H1 (cell line): ENCODE results near the gene CLN5. TPM values are rescaled to one million over a fixed set of nuclear protein-coding genes. Genes with fewer than 3 reads are reported as not detected.

Experiments
- CTCF ChIA-PET: fragments of 300-600 bp; sonication (Branson Sonifier 250); formaldehyde crosslinking; loops from one replicate; lab custom pipeline; 2021; ENCODE audit not compliant: partially characterized antibody; lab: Charles Lee
- POLR2A ChIA-PET: fragments of 300-600 bp; sonication (Branson Sonifier 250); formaldehyde crosslinking; loops from one replicate; lab custom pipeline; 2021; ENCODE audit warnings: inconsistent platforms; ENCODE audit not compliant: partially characterized antibody; lab: Charles Lee
- DNase-seq, 2 experiments: peaks; one replicate each; pipeline versions ENCODE4 v3.0.0 to v3.0.0-alpha.2; 2010 to 2022; ENCODE audit warnings: low spot score in 2 of 2, low read depth in 1 of 2, mixed read lengths in 1 of 2
- FAIRE-seq: peaks from 2 replicates; lab custom pipeline; 2011; peaks lifted over from hg19 to GRCh38; lab: Jason Lieb, UNC
- H2AFZ ChIP-seq: 2 replicates; pipeline ENCODE4 v1.8.1; 2012; ENCODE audit warnings: low read length, inconsistent platforms
- H2AK5ac ChIP-seq: 2 replicates; pipeline ENCODE4 v1.6.1; 2013; ENCODE audit warnings: low read depth, low read length
- H2BK120ac ChIP-seq: replicated peaks from 2 replicates; pipeline ENCODE3; 2013; ENCODE audit warnings: low read depth, low read length, inconsistent platforms
- H2BK12ac ChIP-seq: 2 replicates; pipeline ENCODE4 v1.6.1; 2013; ENCODE audit warnings: low read depth, low read length
- H2BK15ac ChIP-seq: 2 replicates; pipeline ENCODE4 v1.6.1; 2013; ENCODE audit warnings: low read length
- H2BK20ac ChIP-seq: 2 replicates; pipeline ENCODE4 v1.6.1; 2013; ENCODE audit warnings: low read length
- H2BK5ac ChIP-seq: 2 replicates; pipeline ENCODE4 v1.6.1; 2013; ENCODE audit warnings: low read depth, low read length
- H3K14ac ChIP-seq: 2 replicates; pipeline ENCODE4 v1.6.1; 2013; ENCODE audit warnings: inconsistent platforms; ENCODE audit not compliant: insufficient read length
- H3K18ac ChIP-seq: 2 replicates; pipeline ENCODE4 v1.6.1; 2013; ENCODE audit warnings: low read length; ENCODE audit errors: extremely low read depth
- H3K23ac ChIP-seq: 2 replicates; pipeline ENCODE4 v1.6.1; 2013; ENCODE audit warnings: inconsistent platforms; ENCODE audit not compliant: insufficient read length
- H3K23me2 ChIP-seq: 2 replicates; pipeline ENCODE4 v1.6.1; 2013; ENCODE audit warnings: low read depth, low read length
- H3K27ac ChIP-seq: 2 replicates; pipeline ENCODE4 v1.6.1; 2011; ENCODE audit warnings: low read depth, low read length, inconsistent platforms
- H3K27me3 ChIP-seq, 4 experiments: replicated peaks in 1 of 4; 1 replicate in 1 of 4; 2 replicates in 3 of 4; pipeline versions ENCODE4 v1.6.1 to v1.8.1; 2011 to 2013; ENCODE audit warnings: low read length in 3 of 4, mild to moderate bottlenecking in 3 of 4, inconsistent platforms in 2 of 4, mixed read lengths in 2 of 4, moderate library complexity in 1 of 4; ENCODE audit not compliant: control insufficient read depth in 3 of 4, insufficient read depth in 3 of 4; ENCODE audit errors: extremely low read depth in 1 of 4
- H3K36me3 ChIP-seq, 4 experiments: 2 replicates each; pipeline versions ENCODE4 v1.6.1 to v1.8.1; 2011 to 2013; ENCODE audit warnings: mild to moderate bottlenecking in 4 of 4, low read length in 3 of 4, moderate library complexity in 2 of 4, control low read depth in 1 of 4, inconsistent platforms in 1 of 4; ENCODE audit not compliant: insufficient read depth in 4 of 4, control insufficient read depth in 2 of 4
- H3K4ac ChIP-seq: replicated peaks from 2 replicates; pipeline ENCODE3; 2013; ENCODE audit warnings: low read length, low read depth, mixed read lengths, inconsistent platforms; ENCODE audit not compliant: insufficient read length
- H3K4me1 ChIP-seq, 4 experiments: replicated peaks in 1 of 4; 1 replicate in 1 of 4; 2 replicates in 3 of 4; pipeline versions ENCODE4 v1.6.1 to v1.8.1; 2011 to 2013; ENCODE audit warnings: low read length in 3 of 4, inconsistent platforms in 2 of 4, mixed read lengths in 1 of 4; ENCODE audit not compliant: insufficient read depth in 4 of 4, control insufficient read depth in 3 of 4
- H3K4me2 ChIP-seq, 2 experiments: 2 replicates each; pipeline versions ENCODE4 v1.6.1 to v1.8.1; 2011 to 2013; ENCODE audit warnings: low read depth in 2 of 2, low read length in 2 of 2, control low read depth in 1 of 2, inconsistent platforms in 1 of 2, mild to moderate bottlenecking in 1 of 2; ENCODE audit not compliant: insufficient read depth in 1 of 2
- H3K4me3 ChIP-seq, 4 experiments: fragments of 200-600, 300-600 bp in 1 of 4; sonication (generic), shearing (Covaris generic), sonication (Bioruptor Twin) in 1 of 4; 2 replicates each; pipeline versions ENCODE4 v1.5.1 to v1.8.1; 2011 to 2016; ENCODE audit warnings: low read length in 4 of 4, low read depth in 3 of 4, control low read depth in 2 of 4, inconsistent platforms in 2 of 4, mild to moderate bottlenecking in 2 of 4, mixed read lengths in 1 of 4, moderate library complexity in 1 of 4; ENCODE audit not compliant: insufficient read depth in 2 of 4; ENCODE audit errors: extremely low read depth in 1 of 4
- H3K56ac ChIP-seq: replicated peaks from 2 replicates; pipeline ENCODE3; 2013; ENCODE audit warnings: low read depth, mild to moderate bottlenecking, mixed read lengths, low read length, inconsistent platforms; ENCODE audit not compliant: insufficient read length
- H3K79me1 ChIP-seq: 2 replicates; pipeline ENCODE4 v1.6.1; 2013; ENCODE audit warnings: low read depth, low read length, control low read depth
- H3K79me2 ChIP-seq, 2 experiments: 2 replicates each; pipeline versions ENCODE4 v1.6.1 to v1.8.1; 2012 to 2013; ENCODE audit warnings: low read length in 2 of 2, mild to moderate bottlenecking in 2 of 2, inconsistent platforms in 1 of 2; ENCODE audit not compliant: insufficient read depth in 2 of 2, control insufficient read depth in 1 of 2
- H3K9ac ChIP-seq, 4 experiments: replicated peaks in 1 of 4; 1 replicate in 1 of 4; 2 replicates in 3 of 4; pipeline versions ENCODE4 v1.6.1 to v1.8.1; 2011 to 2013; ENCODE audit warnings: low read depth in 3 of 4, low read length in 3 of 4, control low read depth in 2 of 4, mild to moderate bottlenecking in 2 of 4, moderate library complexity in 2 of 4, inconsistent platforms in 1 of 4; ENCODE audit errors: extremely low read depth in 1 of 4
- H3K9me3 ChIP-seq, 2 experiments: 2 replicates each; pipeline versions ENCODE4 v1.6.1 to v1.8.1; 2012 to 2013; ENCODE audit warnings: mild to moderate bottlenecking in 2 of 2, moderate library complexity in 2 of 2, control low read depth in 1 of 2, inconsistent platforms in 1 of 2, low read depth in 1 of 2, low read length in 1 of 2, mixed read lengths in 1 of 2; ENCODE audit not compliant: insufficient read depth in 2 of 2
- H4K20me1 ChIP-seq, 2 experiments: replicated peaks in 1 of 2; 2 replicates each; pipeline versions ENCODE3 to v1.8.1; 2011 to 2013; ENCODE audit warnings: inconsistent platforms in 2 of 2, low read length in 2 of 2, mild to moderate bottlenecking in 1 of 2; ENCODE audit not compliant: insufficient read depth in 2 of 2, control insufficient read depth in 1 of 2
- H4K5ac ChIP-seq: 2 replicates; pipeline ENCODE4 v1.6.1; 2013; ENCODE audit warnings: low read length, low read depth, mixed read lengths, inconsistent platforms; ENCODE audit not compliant: insufficient read length
- H4K8ac ChIP-seq: 2 replicates; pipeline ENCODE4 v1.8.0; 2013; ENCODE audit warnings: mild to moderate bottlenecking, moderate library complexity, low read length, inconsistent platforms; ENCODE audit not compliant: insufficient read depth; ENCODE audit errors: extremely low read depth
- H4K91ac ChIP-seq: replicated peaks from 2 replicates; pipeline ENCODE3; 2013; ENCODE audit warnings: low read length, mixed read lengths, inconsistent platforms; ENCODE audit not compliant: insufficient read length
- CHD1 ChIP-seq: IDR thresholded peaks from 2 replicates; pipeline ENCODE4 v1.6.1; 2012; ENCODE audit warnings: low read depth, low read length, improper control_type of control experiment
- CHD2 ChIP-seq: IDR thresholded peaks from 2 replicates; pipeline ENCODE4 v1.6.1; 2012; ENCODE audit warnings: low read length, improper control_type of control experiment
- EZH2 ChIP-seq: fragments of 200-600 bp; sonication (generic); IDR thresholded peaks from 2 replicates; pipeline ENCODE4 v1.7.1; 2012; ENCODE audit warnings: low read depth, mild to moderate bottlenecking, moderate library complexity, low read length, inconsistent platforms; ENCODE audit not compliant: severe bottlenecking
- FOSL1 ChIP-seq: IDR thresholded peaks from 2 replicates; pipeline ENCODE4 v1.6.1; 2011; ENCODE audit warnings: mild to moderate bottlenecking, low read depth, low read length, moderate library complexity; ENCODE audit not compliant: insufficient read depth
- MAFK ChIP-seq: IDR thresholded peaks from 2 replicates; pipeline ENCODE4 v1.6.1; 2012; ENCODE audit warnings: low read depth, mild to moderate bottlenecking, improper control_type of control experiment, low read length
- NANOG ChIP-seq: IDR thresholded peaks from 2 replicates; pipeline ENCODE4 v1.6.1; 2011; ENCODE audit warnings: low read length, low read depth, mild to moderate bottlenecking, inconsistent platforms; ENCODE audit not compliant: insufficient read depth, poor library complexity, severe bottlenecking
- RNF2 ChIP-seq: fragments of 200-900, 300-1000 bp; sonication (generic); IDR thresholded peaks from 2 replicates; pipeline ENCODE4 v1.7.1; 2016; ENCODE audit warnings: borderline replicate concordance, low read depth, mild to moderate bottlenecking, antibody characterized with exemption, low read length; ENCODE audit not compliant: poor library complexity, severe bottlenecking; ENCODE audit errors: missing control alignments
- SIX5 ChIP-seq: IDR thresholded peaks from 2 replicates; pipeline ENCODE4 v1.6.1; 2011; ENCODE audit warnings: mild to moderate bottlenecking, low read depth, low read length
- SP4 ChIP-seq: IDR thresholded peaks from 2 replicates; pipeline ENCODE4 v1.6.1; 2012; ENCODE audit warnings: low read length, inconsistent platforms
- SRF ChIP-seq: IDR thresholded peaks from 2 replicates; pipeline ENCODE4 v1.6.1; 2011; ENCODE audit warnings: mild to moderate bottlenecking, low read depth, low read length, moderate library complexity
- TCF12 ChIP-seq: IDR thresholded peaks from 2 replicates; pipeline ENCODE4 v1.6.1; 2011; ENCODE audit warnings: low read depth, mild to moderate bottlenecking, low read length
- TEAD4 ChIP-seq: IDR thresholded peaks from 2 replicates; pipeline ENCODE4 v1.6.1; 2012; ENCODE audit warnings: low read depth, low read length, inconsistent platforms, mixed read lengths
- WGBS, 2 experiments: shearing (Covaris generic) in 1 of 2; methylation state at CpG; one replicate each; pipeline versions ENCODE4 v1.1.6 to v1.1.7; 2013 to 2015; ENCODE audit warnings: low lambda C conversion rate in 2 of 2, mixed read lengths in 2 of 2, inconsistent platforms in 1 of 2, low coverage in 1 of 2, missing lambda C conversion rate in 1 of 2; ENCODE audit not compliant: insufficient replicate concordance in 2 of 2, insufficient coverage in 1 of 2, insufficient read length in 1 of 2; ENCODE audit errors: extremely low coverage in 1 of 2, missing lambda C conversion rate in 1 of 2; 5-methylcytosine and 5-hydroxymethylcytosine counted together
- polyA plus RNA-seq, 7 experiments: library from polyadenylated mRNA; depleted of rRNA in 3 of 7; stranded (reverse) in 5 of 7; unstranded in 2 of 7; fragments of >200 nt in 5 of 7; fragments of 200-250 nt in 2 of 7; gene quantifications; 1 replicate in 5 of 7; 2 replicates in 1 of 7; 4 replicates in 1 of 7; pipeline versions ENCODE4 v1.2.1 to v1.2.3, GENCODE V29; 2011 to 2013; ENCODE audit warnings: missing spikeins in 2 of 7, mixed read lengths in 2 of 7
- total RNA-seq: library from RNA; stranded (reverse); fragmentation: NEBNext Ultra II Directional; extraction: Animal tissue kit (Norgen Biotek cat#: 25700); gene quantifications from 2 replicates; pipeline ENCODE4 v1.2.1, GENCODE V29; 2021

CLN5 gene
- total and polyA plus RNA-seq, 2 of the 8 experiments (the other 6 are each of a cell fraction or from before 2014, with no cell fraction given), result 5.3 to 10.1 TPM

GRCh38 chr13:76971851-76972829 lies 19.7 kb upstream of the CLN5 start:
- H2AFZ ChIP-seq, result no peak overlapping the region
- no peak overlapping the region for H2BK120ac ChIP-seq
- no peak overlapping the region for H4K91ac ChIP-seq
- POLR2A ChIA-PET, result no interaction called here
- no peak overlapping the region for H3K27ac ChIP-seq
- no peak overlapping the region for H3K18ac ChIP-seq
- H3K9me3 ChIP-seq, result no peaks in the 10 kb centered on the region
- peaks cover 0 to 2% (median 0%) of the 10 kb centered on the region in 4 experiments; a peak in 1 of 7 replicates for H3K4me1 ChIP-seq
- H4K5ac ChIP-seq, result no peak overlapping the region
- no peak overlapping the region for H3K4ac ChIP-seq
- H3K36me3 ChIP-seq, result no peaks in the 10 kb centered on the region; a peak in 1 of 8 replicates
- no peaks in the 10 kb centered on the region for H3K27me3 ChIP-seq
- no peak overlapping the region for H3K23ac ChIP-seq
- no peak overlapping the region for H3K14ac ChIP-seq
- CTCF ChIA-PET, result interaction anchor here (0.6 to 6.9 kb wide), 7 partner anchors 8 to 544 kb away, joined by 3 to 38 read pairs (median 4); no protein-coding TSS in a partner anchor
- no peak overlapping the region for H2BK12ac ChIP-seq
- H3K56ac ChIP-seq, result no peak overlapping the region
- H2BK5ac ChIP-seq, result no peak overlapping the region
- no peaks in the 10 kb centered on the region for H4K20me1 ChIP-seq
- no peak overlapping the region for H3K9ac ChIP-seq
- no peak overlapping the region for H2BK20ac ChIP-seq
- FAIRE-seq (no peak), DNase-seq (no peak)
- no peak overlapping the region for H3K4me3 ChIP-seq
- H4K8ac ChIP-seq, result no peak overlapping the region
- no peaks in the 10 kb centered on the region for H3K79me1 ChIP-seq
- no peaks in the 10 kb centered on the region for H3K23me2 ChIP-seq
- H3K4me2 ChIP-seq, result no peak overlapping the region
- no peak overlapping the region for H2AK5ac ChIP-seq
- 86% methylated on average over 19 of the region's 19 CpGs; no CpG with 5 or more reads in 1 of the 2 experiments for WGBS, 2 experiments
- no peaks in the 10 kb centered on the region for H3K79me2 ChIP-seq
- H2BK15ac ChIP-seq, result no peak overlapping the region
- TF ChIP-seq SIX5 (no peak), NANOG (no peak), MAFK (no peak), CHD2 (no peak), SRF (no peak), CHD1 (no peak), EZH2 (no peak), RNF2 (no peak), SP4 (no peak), FOSL1 (no peak), TEAD4 (no peak), TCF12 (no peak)
